ENCODE results near the gene CATSPER3.
A peak's percentile ranks its signal among the peaks of the same experiment; 100 is the strongest.

The CATSPER3 gene

DNA sequence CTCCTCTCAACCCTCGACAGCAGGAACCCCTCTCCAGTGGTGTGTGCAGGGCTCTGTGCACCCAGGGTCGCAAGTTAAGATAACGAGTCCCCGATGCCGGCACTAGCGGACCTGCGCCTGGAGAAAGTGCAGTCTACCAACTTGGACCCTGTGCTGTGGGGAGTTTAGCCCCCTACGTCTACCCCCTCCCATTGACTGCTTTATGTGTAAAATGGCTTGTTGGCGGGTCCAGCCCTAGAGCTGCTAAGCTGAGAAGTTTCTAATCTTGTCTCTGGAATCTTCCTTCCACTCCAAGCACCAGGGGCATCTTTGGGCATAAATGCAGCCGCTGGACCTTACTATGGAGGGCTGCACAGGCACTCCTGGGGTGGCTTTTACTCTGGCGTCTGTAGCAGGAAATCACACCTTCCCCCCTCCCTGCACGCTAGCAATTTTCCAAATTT is 73.5 kb downstream of the CATSPER3 start:
- no peak for DNase-seq (ENCODE audit: low spot score)

GRCh38 chr5:135041726-135042125 is 74.0 kb downstream of the CATSPER3 start:
- no peak for DNase-seq (ENCODE audit: low spot score)

GRCh38 chr5:135042595-135042994 is 74.9 kb downstream of the CATSPER3 start:
- peak; percentile 85 for DNase-seq (ENCODE audit: low spot score)

GRCh38 chr5:135045488-135045887 is 77.8 kb downstream of the CATSPER3 start:
- no peak for DNase-seq (ENCODE audit: low spot score)

GRCh38 chr5:135046661-135047346 is 79.1 kb downstream of the CATSPER3 start:
- no peak for DNase-seq (ENCODE audit: low spot score)

GRCh38 chr5:135047347-135047695 is 79.6 kb downstream of the CATSPER3 start:
- DNase-seq (ENCODE audit: low spot score) = no peak

- peak; percentile 63 for DNase-seq (ENCODE audit: low spot score)
These were observed 80.6 kb downstream of the CATSPER3 start for GRCh38 chr5:135048286-135048685.

DNA sequence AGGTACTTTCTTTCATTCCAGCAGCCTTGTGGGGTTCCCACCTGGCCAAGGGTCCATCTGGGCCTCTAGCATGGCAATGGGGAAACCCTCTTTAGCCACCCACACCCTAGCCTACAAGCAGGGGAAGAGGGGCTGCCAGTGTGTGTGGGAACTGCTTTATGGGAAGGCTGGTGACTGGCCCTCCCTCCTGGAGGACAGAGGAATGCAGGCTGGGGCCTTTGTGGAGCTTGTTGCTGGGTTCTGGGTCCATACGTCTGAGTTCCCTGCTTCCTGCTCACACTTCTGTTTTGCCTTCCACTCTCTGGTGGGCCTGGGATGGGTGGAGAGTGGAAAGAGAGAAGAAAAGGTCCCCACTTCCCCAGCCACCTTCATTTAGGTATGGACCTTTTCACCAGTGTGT is 81.2 kb downstream of the CATSPER3 start:
- no peak for DNase-seq (ENCODE audit: low spot score)

GRCh38 chr5:135050244-135050767 is 82.6 kb downstream of the CATSPER3 start:
- DNase-seq (ENCODE audit: low spot score) = peak; percentile 52

GRCh38 chr5:135051399-135051798 is 83.7 kb downstream of the CATSPER3 start:
- DNase-seq (ENCODE audit: low spot score) = no peak

GRCh38 chr5:135051872-135052271 is 84.2 kb downstream of the CATSPER3 start:
- no peak for DNase-seq (ENCODE audit: low spot score)

GRCh38 chr5:135052511-135053145 is 84.9 kb downstream of the CATSPER3 start:
- DNase-seq (ENCODE audit: low spot score) = no peak

- DNase-seq (ENCODE audit: low spot score) = no peak
These were observed 85.6 kb downstream of the CATSPER3 start for GRCh38 chr5:135053278-135053677.

DNA sequence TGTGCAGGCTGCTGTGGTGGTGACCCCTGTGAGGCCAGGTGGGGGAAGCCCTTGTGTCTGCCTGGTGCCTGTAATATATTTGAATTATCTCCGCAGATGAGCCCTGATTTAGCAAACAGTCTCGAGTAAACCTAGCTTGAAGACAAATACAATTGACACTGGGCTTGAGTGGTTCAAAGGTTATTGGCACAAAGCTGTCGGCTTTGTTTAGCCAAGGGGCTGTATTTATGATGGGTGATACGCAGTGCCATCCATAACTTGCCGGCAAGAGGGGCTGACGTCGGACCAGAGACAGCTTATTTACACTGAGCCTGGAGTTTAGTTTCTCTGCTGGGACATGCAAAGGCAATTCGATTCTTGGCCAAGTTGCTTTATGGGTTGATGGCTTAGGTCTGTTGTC is 86.3 kb downstream of the CATSPER3 start:
- DNase-seq (ENCODE audit: low spot score) = no peak

GRCh38 chr5:135054546-135054945 is 86.8 kb downstream of the CATSPER3 start:
- DNase-seq (ENCODE audit: low spot score) = no peak

- no peak for DNase-seq (ENCODE audit: low spot score)
These were observed 87.7 kb downstream of the CATSPER3 start for GRCh38 chr5:135055396-135055795.

DNA sequence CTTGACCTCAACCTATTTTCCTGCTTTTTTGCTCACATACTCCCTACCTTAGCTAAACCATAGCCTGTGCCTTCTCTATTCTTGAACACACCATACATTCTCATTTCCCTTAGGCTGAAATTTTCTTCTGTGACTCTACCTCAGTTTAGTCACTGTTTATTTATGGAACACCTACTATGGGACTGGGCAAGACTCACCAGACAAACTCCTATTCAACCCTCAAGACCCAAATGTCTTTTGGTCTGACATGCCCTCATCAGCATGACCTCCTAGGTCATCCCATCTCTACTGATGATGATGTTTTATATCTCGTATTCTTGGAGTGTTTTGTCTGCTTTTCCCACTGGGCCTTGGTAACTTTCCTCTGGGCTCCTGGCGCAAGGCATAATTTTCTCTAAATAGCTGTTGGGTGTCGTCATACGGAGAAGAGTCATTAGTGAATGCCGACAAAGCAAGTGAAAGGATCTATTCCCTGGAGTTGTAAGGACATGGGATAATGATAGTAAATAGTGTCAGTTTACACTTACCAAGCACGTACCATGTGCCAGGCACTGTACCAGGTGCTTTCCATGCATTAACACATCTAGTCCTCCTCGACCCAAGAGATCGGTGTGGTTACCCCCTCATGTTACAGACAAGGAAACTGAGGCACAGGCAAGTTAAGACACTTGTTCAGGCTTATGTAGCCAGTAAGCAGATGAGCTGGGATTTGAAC is 88.8 kb downstream of the CATSPER3 start:
- no peak for DNase-seq (ENCODE audit: low spot score)

- DNase-seq (ENCODE audit: low spot score) = no peak
These were observed 89.5 kb downstream of the CATSPER3 start for GRCh38 chr5:135057233-135057632.

DNA sequence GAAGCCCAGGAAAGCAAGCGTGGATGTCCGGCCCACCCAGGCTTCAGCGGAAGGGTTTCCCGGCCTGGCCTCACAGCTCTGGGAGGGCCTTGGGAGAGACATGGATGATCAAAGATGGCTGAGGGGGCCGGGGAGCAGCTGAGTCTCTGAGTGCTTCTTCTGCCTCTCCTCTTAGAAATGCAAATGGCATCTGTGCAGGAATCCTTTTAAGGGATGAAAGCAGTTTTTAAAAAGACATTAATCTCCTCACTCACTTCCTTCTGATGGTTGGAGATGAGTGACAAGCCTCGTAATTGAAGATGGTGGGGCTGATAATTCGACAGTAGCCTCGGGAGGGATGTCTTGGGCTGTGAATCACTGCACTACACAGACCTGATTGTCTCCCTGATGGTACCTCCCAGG is 90.6 kb downstream of the CATSPER3 start:
- no peak for DNase-seq (ENCODE audit: low spot score)

GRCh38 chr5:135059000-135059923 is 91.6 kb downstream of the CATSPER3 start:
- no peak for DNase-seq (ENCODE audit: low spot score)

DNA sequence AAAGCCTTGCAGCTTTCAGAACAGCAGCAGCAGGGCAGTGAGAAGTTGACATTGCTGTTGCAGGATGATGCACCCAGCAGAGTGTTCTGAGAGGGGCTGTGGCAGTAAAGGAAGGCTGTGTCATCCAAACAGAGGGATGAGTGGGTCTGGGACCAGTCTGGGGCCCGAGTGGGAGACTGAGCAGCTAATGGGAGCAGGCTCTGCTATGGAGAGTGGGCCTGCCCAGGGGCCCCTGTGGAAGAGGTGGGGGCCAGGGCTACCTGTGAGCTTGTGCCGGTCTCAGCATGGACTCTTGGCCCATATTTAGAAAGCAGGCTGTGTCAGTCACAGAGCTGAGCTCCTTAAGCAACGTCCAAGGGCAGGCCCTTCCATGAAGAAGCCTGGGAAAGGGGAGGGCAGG is 92.3 kb downstream of the CATSPER3 start:
- DNase-seq (ENCODE audit: low spot score) = no peak

DNA sequence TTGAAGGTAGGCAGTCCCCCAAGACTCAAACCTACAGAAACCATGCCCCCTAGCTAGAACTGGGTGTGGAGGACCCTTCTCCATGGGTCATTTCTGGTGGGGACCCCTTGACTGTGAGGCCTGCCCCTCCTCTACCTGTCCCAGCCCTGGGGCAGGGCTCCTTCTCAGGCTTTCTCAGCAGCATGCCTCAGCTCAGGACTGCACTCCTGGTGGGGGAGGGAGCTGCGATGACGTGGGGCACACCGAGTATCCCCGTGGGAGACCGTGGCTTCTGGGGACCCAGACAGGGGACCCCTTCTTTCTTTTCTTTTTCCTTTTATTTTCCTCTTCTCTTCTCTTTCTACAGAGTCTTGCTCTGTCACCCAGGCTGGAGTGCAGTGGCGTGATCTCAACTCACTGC is 93.3 kb downstream of the CATSPER3 start:
- DNase-seq (ENCODE audit: low spot score) = no peak

Data from iPS-NIHi11 (cell line).